ENCODE results near the gene SYPL1.
"Not testable (repeated sequence)": the region's sequence is repeated elsewhere in the genome, so short reads cannot be mapped to it uniquely, and the experiment has no call there.

The SYPL1 gene

GRCh38 chr7:106112118-106112971 is at the start of gene SYPL1:
TSS of gene SYPL1 (minus strand) at chr7:106112312. CDS start at chr7:106112208, 104 bp downstream.
- peak; percentile 88 to 89 for DNase-seq (ENCODE audit: low read depth in 2 of 2)

DNA sequence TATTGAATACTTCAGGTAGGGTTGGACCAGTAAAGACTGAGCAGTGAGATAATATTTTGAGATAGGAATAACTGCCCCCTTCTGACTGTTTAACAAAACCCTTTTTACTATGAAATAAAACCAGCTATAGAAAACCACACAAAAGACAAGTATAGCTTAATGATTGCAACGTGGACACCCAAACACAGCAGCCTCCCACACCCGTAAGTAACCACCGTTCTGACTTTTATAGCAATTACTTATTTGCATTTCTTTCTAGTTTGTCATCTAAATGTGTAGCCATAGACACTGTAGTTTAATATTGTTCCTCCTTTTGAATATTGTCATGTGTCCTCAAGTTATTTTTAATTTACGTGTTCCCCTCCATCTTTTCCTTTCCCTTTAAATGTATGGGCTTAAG is 42.9 kb upstream of the SYPL1 start:
- DNase-seq (ENCODE audit: low read depth in 2 of 2) = no peak

DNA sequence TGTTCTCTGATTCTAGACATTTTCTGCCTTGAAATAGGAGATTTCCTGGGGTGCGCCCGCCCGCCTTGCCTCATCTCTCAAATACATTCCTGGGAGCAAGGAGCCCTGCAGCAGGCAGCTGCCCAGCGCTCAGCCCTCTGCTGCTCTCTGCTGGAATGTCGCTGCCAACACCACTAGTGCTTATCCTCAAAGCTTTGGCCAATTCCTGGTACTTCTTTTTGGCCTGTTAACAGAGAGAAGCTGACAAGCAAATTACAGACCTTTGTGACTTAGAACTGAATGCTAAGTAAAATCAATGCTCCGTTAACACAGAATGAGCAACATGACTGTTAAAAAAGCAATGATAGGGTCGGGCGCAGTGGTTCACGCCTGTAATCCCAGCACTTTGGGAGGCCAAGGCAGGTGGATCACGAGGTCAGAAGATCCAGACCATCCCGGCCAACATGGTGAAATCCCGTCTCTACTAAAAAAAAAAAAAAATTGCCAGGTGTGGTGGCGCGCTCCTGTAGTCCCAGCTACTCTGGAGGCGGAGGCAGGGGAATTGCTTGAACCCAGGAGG is 41.9 kb upstream of the SYPL1 start:
- peak; percentile 38 to 51 for DNase-seq (ENCODE audit: low read depth in 2 of 2)

DNA sequence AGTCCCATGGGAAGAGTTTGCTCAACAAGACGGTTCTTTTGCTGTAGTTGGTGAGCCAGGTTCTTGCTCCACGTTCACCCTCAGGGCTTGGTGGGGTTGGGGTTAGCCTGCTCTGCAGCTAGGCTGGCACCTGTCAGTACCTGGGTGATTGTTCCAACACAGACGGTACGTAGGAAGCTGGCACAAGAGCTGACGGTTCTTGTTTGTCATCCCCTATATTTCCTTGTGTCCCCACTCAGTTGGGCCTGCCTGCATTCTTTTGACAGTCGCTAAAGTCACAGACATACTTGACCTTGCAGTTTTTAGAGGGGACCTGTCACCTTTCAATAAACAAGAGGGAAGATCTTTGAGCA is 40.2 kb upstream of the SYPL1 start:
- DNase-seq (ENCODE audit: low read depth in 2 of 2) = no peak

- DNase-seq (ENCODE audit: low read depth in 2 of 2) = no peak
Measured at GRCh38 chr7:106151459-106152312, 39.6 kb upstream of the SYPL1 start.

DNA sequence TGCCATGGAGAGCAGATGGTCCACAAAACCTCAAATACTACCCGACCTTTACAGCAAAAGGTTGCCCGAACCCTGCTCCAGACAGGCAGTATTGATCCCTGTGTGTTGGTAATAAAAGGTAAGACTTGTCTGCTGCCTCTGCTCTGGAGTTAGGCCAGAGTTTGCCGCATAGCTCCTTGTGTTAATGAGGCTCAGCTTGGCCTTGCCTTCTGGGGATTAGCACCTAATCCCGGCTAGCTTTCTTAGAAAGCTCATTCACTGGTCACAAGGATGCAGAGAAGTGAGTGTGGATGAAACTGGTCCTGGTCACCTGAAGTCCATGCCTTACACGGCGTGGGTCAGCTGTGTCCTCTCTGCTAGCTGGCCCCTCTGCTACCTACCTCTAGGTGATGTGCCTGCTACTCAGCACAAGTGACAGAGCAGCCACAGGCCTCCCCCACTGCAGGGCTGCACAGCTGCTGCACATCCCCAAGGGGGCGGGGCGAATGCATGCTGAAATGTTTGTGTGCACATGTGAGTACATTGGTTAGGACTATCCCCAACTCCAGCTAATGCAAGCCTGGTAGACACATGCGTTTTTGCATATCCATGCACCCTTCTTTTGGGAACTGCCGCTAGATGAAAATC is 31.7 kb upstream of the SYPL1 start:
- DNase-seq (ENCODE audit: low read depth in 2 of 2) = no peak

- DNase-seq (ENCODE audit: low read depth in 2 of 2) = no peak
Measured at GRCh38 chr7:106142136-106142535, 30.0 kb upstream of the SYPL1 start.

DNA sequence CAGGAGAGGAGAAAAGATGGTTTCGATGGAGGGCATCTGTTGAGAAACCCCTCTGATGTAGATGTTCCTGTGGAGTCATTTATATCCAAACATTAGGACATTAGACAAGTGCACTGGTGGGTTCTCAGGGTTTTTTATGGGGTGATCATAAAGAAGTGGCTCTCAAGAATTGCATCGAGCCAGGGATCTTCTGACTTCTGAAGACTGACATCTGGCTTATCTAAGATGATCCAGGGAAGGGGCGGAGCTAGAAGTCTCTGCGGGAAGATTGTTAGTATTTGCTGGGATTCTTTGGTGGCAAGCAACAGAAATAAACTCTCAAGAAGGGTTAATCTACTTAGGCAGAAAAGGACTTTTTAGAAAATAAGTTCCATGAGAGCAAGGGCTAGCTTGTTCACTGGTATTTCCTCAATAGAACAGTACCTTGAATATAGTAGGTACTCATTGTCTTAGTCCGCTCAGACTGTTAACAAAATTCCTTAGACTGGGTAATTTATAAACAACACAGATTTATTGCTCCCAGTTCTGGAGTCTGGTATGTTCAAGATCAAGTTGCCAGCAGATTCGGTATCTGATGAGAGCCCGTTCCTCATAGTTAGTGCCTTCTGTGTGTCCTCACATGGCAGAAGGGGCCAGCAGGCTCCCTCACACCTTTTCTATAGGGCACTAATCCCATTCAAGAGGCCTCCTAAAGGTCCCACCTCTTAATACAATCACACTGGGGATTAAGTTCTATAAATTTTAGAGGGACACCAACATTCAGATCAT is 28.5 kb upstream of the SYPL1 start:
- no peak for DNase-seq (ENCODE audit: low read depth in 2 of 2)

DNA sequence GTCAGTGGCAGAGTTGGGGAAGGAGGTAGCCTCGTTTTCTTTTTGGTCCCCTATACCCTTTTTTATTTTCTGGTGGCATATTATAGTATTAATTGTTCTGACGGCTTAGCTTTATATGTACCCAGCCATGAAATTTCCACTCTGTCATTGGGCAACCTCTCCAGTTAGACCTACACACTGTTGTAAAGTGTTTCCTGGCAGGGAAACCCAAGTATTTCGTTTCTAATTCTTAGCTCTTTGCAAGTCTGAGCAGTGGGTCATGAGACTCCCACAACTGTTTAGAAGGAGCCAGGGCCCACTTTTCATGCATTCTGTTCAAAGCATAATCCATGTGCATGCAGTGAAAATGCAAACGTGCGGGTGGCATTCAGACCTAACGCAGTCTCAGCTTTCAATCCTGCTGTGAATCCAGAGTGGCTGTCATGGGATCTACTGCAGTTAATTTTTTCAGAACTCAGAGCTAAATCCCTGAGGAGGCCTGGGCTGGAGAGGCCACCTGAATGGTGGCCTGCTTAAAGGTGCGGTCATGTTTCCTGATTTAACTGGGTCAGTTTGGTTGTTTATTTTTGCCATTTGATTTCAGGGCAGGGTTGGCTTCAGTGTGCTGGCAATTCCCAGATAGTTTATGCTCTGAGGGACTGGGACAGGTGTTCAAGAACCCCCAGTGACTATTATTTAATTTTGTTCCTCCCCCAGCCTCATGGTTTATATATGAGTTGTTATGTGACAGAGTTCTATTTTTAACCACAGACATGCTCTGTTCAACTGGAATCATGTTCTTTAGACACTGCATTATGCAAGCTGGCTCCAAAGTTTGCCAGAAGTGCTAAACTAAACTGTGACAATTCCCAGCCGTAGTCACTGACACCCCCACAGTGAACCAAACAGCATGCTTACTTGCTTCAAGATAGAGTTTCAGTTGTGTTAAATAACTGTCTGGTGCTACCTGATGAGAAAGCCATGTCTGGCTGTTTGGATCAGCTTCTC is 27.4 kb upstream of the SYPL1 start:
- no peak for DNase-seq (ENCODE audit: low read depth in 2 of 2)

DNA sequence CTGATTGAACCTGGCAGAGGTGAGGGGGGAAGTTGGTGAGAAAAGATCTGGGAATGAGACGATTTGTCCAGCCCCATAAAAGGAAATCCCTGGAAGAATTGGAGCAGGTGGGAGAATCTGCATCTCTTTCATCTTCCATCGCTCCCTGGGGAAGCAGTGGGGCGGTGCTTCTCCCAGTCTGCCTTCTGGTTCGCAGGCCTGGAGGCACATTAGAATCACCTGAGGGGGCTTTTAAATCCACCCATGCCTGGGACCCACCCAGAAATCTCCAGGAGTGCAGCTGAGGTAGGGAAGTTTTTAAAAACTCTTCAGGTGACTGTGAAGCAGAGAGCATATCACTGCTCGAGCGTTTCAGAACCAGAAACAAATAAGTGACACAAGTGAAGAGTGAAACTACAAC is 26.7 kb upstream of the SYPL1 start:
- no peak for DNase-seq (ENCODE audit: low read depth in 2 of 2)

GRCh38 chr7:106138181-106138580 is 26.1 kb upstream of the SYPL1 start:
- not testable (repeated sequence) for DNase-seq (ENCODE audit: low read depth in 2 of 2)

DNA sequence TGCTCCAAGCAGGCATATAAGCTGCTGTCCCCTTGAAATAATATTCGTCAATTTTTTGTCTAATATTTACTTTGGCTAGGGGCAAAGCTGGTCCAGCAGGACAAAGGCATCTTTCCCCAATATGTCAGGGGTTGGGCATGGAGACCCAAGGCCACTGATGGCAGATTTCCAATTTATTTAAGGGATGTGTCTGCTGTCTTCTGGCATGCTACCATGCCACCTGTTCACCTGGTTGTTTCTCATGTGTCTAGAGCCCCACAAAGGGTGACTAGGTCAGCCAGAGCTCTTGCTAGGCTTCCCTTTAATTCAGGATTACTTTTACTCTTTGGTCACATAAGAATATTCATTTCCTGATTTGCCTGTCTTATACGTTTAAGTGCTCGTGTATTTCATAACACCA is 22.1 kb upstream of the SYPL1 start:
- no peak for DNase-seq (ENCODE audit: low read depth in 2 of 2)

DNA sequence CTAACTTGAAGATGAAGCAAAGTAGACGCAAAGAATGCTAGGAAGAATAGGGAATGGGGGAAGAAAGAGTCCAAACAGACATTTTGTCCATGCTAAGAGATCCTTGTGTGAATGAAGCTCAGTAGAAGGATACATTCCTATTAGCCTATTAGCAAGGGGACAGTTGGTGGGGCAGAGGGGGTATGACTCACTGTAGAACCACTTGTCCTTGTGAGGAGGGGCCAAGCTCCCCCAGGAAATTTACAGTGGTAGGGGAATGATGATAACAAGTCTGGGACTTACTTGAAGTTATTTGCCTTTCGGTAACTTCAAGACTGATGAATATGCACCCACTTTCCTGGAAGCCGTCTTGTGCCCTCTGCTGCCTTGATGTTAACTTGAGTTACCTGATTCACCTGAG is 17.2 kb upstream of the SYPL1 start:
- no peak for DNase-seq (ENCODE audit: low read depth in 2 of 2)

DNA sequence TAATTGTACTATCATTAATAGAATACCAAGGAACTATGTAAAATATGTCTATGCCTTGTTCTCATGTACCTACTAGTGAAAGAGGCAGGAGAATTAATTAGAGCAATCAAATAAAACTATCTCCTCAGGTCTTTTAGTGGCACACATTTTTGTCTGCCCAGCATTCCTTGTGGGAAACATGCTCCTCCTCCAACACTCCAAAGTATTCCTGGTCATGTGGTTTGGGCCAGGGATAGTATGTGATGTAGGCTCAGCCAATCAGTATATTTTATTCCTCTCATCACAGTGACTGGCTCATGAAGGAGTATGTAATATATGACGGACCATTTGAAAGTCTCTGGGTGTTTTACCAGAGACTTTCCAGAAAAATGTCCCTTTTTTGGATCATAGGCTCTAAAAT is 16.7 kb upstream of the SYPL1 start:
- no peak for DNase-seq (ENCODE audit: low read depth in 2 of 2)

DNA sequence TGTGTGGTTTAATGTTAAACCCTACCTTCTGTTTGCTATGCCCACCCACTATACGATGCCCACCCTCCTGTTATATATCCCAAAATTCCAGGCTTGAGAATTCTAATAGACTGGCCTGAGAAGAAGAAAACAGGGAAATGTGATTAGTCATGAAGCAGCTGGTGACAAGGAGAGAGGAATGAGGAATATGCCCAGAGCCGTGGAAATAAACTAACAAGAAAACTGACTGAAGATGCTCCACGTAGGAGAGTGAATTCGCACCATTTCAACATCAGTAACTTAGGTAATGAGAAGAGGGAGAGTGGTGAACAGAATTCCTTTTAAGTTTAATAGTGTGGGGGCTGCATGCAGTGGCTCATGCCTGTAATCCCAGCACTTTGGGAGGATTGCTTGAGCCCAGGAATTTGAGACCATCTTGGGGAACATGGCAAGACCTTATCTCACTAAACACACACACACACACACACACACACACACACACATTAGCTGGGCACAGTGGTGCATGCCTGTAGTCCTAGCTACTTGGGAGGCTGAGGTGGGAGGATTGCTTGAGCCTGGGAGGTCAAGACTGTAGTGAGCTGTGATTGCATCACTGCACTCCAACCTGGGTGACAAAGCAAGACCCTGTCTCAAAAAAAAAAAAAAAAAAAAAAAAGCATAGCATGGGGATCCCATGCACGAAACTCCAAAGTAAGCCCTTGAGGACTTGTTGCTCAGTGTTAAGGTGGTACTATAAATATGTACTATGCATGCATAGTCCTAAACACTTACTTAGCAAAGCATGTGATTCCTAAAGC is 16.1 kb upstream of the SYPL1 start:
- DNase-seq (ENCODE audit: low read depth in 2 of 2) = no peak

DNA sequence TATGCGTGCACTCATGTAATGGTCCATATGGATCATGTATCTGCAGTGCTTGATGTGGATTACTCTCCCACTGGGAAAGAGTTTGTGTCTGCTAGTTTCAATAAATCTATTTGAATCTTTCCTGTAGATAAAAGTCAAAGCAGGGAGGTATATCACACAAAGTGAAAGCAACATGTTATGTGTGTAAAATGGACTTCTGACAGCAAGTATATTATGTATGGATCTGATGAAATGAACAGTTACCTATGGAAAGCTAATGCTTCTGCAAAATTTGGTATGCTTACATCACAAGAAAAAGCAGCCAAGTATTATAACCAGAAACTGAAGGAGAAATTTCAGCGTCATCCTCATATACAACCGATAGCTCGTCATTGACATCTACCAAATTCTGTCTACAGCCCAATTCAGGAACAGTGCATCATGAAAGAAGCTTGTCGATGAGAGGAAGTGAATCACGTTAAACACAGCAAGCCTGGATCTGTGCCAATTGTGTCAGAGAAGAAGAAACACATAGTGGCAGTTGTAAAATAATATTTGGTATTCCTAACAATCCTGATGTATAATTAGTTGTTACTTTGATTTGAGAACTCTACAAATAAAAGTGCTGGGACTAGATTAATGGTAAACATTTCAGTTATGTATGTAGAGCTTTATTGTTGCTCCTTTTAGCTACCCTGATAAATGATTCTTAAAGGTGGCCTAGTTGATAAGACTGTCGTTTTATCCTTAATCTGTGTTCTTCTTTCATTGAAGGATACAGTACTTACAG is 14.2 kb upstream of the SYPL1 start:
- DNase-seq (ENCODE audit: low read depth in 2 of 2) = no peak

GRCh38 chr7:106125417-106125816 is 13.3 kb upstream of the SYPL1 start:
- no peak for DNase-seq (ENCODE audit: low read depth in 2 of 2)

DNA sequence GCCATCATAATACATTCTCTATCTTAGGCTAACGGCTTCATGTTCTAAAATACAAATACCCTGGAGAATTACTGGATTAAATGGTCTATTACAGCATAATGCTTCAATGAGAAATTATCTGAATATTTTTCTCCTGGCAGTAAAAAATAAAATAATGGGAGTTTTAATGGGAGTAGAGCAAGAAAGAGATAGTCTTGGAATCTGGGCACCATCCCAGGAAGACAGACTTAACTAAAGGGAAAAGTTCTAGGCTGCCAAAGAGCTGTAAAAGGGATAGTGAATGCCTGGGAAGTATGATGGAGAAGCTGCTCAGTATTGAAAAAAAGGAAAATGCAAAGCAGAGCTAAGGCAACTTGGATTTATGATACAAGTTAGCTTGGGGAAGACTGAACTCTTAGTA is 12.1 kb upstream of the SYPL1 start:
- DNase-seq (ENCODE audit: low read depth in 2 of 2) = no peak

DNA sequence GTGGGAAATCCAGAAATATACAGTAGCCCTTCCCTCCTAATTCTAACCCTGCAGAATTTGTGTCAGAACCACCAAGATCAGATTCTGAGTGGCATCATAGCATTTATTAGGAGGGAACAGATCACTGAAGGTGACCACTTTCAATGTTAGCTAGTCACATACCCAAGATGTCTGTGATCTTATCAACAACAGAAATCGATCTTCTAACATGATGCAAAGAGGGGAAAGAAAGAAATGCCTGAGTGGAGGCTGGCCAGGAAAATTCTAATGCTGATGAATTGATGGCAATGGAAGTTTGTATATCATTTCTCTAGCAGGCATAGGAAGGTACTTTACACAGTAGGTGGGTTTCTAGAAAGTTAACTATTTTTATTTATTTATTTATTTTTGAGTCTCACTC is 10.6 kb upstream of the SYPL1 start:
- no peak for DNase-seq (ENCODE audit: low read depth in 2 of 2)

All from stimulated activated CD8-positive, alpha-beta memory T cell treated with anti-CD3 and anti-CD28 coated beads, Interleukin-2, amount 100 ng/mL, for 48 hours (primary cell).